BE2C (cell line): ENCODE measurements around the gene BRSK2.
"Not testable (repeated sequence)": the region's sequence is repeated elsewhere in the genome, so short reads cannot be mapped to it uniquely, and the experiment has no call there.

Experiments used
- DNase-seq: peaks from one replicate; pipeline ENCODE4 v3.0.0-alpha.2; 2020
- H3K27me3 ChIP-seq: fragments of 250-450 bp; sonication (Bioruptor Pico); 2 replicates; pipeline ENCODE4 v1.5.1; 2020; ENCODE audit warnings: mild to moderate bottlenecking
- H3K36me3 ChIP-seq: fragments of 250-450 bp; sonication (Bioruptor Pico); 2 replicates; pipeline ENCODE4 v1.5.1; 2020; ENCODE audit warnings: mild to moderate bottlenecking
- H3K4me1 ChIP-seq: fragments of 250-450 bp; sonication (Bioruptor Pico); 2 replicates; pipeline ENCODE4 v1.5.1; 2020
- H3K4me3 ChIP-seq: 2 replicates; pipeline ENCODE4 v1.5.1; 2011; ENCODE audit warnings: low read depth, low read length
- H3K9me3 ChIP-seq: fragments of 250-450 bp; sonication (Bioruptor Pico); 2 replicates; pipeline ENCODE4 v1.5.1; 2020
- CTCF ChIP-seq: IDR thresholded peaks from 2 replicates; pipeline ENCODE4 v1.5.1; 2012; ENCODE audit warnings: mild to moderate bottlenecking, low read depth, low read length

BRSK2 gene

DNA sequence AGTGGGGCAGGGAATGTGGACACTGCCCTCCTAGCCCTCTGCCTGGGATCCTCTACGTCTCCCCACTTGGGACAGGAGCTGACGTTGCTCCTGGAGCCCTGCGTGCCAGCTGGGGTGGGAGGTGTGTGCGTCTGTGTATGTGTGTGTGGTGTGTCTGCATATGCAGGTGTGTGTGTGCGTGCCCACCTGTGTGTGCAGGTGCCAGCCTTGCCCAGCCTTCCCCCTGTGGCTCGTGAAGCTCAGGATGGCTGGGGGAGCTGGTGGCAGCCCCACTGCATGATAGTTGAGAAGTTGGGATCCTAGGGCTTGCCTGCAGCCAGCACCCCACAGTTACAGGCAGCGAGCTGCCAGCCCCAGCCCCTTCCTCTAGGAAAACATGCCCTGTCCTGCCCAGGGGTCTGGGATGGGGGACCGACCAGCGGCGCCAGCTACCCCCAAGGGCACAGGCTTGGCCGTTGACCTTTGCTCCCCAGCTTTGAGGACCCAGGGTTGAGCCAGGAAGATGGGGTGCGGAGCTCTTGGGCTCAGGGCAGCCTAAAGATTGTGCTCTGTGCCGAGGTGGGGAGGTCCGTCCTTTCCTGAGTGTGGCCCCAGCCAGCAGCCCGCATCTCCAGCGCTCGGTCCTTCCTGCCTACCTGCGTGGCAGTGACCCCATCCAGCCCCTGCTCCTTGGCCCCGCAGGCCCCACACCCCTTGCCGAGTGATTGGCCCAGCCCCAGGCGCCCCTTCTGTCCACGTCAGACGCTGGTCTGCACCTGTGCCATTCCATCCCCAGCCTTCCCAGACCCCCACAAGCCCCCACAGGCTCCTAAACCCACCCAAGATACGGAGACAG is 15.7 kb downstream of the BRSK2 start:
- H3K36me3 ChIP-seq = no peaks in the 10 kb centered on the region
- TF ChIP-seq CTCF = no peak
- no peaks in the 10 kb centered on the region for H3K9me3 ChIP-seq
- H3K27me3 ChIP-seq = no peaks in the 10 kb centered on the region
- DNase-seq = no peak
- H3K4me1 ChIP-seq = peaks cover 11% of the 10 kb centered on the region; the same call in 1 of the 2 replicates
- H3K4me3 ChIP-seq = no peak overlapping the region

DNA sequence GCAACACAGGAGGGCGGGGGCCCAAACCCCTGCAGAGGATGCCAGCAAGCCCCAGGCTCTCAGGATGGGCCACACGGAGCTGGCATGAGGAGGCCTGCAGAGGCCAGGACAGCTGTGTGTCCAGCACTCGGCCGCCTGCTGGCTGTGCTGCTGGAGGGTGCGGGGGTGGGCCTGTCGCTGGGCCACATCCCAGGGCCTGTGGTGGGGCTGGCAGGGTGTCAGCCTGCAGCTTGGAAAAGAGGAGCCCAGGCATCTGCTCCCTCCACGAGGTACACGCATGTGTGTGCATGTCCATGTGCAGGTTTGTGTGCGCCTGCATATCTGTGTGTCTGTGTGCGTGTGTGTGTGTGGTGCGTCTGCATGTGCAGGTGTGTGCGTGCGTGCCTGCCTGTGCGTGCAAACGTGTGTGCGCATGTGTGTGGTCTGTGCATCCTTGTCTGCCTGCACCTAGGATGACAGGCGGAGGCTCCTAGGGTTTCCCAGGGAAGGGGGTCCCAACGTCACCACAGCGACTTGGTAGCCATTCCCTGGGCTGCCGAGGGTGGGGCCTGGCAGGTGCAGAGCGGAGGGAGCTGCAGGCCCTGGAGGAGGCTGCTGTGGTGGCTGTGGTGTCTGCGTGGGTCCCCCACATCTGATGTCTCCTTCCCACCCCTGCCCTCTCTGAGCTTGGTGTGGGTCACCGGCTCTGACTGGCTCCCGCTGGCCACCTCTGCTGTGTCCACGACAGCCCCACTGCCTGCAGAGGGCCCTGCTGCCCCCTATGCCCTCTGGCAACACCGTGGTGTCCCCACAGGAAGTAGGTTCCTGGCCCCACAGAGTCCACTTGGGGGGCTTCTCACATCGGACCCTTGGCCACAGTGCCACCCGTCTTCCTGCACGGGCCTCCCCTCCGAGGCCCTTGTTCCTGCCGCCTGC is 17.1 kb downstream of the BRSK2 start:
- Histone ChIP-seq H3K36me3 (no peaks in the 10 kb centered on the region), H3K27me3 (no peaks in the 10 kb centered on the region), H3K4me3 (no peak overlapping the region), H3K4me1 (peaks cover 8% of the 10 kb centered on the region; the same call in 1 of the 2 replicates), H3K9me3 (no peaks in the 10 kb centered on the region)
- DNase-seq = no peak
- TF ChIP-seq CTCF = no peak

GRCh38 chr11:1407668-1408067 is 17.9 kb downstream of the BRSK2 start:
- no peak for TF ChIP-seq CTCF
- Histone ChIP-seq H3K27me3 (no peaks in the 10 kb centered on the region), H3K4me3 (no peak overlapping the region), H3K4me1 (no peaks in the 10 kb centered on the region), H3K36me3 (no peaks in the 10 kb centered on the region), H3K9me3 (no peaks in the 10 kb centered on the region)
- no peak for DNase-seq

DNA sequence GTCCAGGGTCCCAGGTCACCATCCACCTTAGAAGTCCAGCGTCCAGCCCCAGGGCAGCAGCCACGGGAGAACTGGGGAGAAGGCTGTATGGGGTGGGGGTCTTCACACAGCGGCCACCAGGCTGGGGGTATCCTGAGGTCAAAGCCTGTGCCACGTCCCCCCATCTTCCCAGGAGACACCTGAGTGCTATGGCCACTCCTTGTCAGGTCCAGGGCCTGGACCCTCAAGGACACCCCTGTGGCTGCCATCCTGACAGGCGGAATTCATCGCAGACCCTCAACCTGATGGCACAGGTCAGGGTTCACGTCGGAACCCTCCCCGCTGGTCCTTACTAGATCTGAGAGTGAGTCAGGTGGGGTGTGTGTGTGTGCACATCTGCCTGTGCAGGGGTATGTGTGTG is 18.6 kb downstream of the BRSK2 start:
- no peak for DNase-seq
- no peak overlapping the region for H3K4me3 ChIP-seq
- no peaks in the 10 kb centered on the region for H3K9me3 ChIP-seq
- H3K4me1 ChIP-seq = no peaks in the 10 kb centered on the region
- no peak for TF ChIP-seq CTCF
- H3K27me3 ChIP-seq = no peaks in the 10 kb centered on the region
- no peaks in the 10 kb centered on the region for H3K36me3 ChIP-seq

DNA sequence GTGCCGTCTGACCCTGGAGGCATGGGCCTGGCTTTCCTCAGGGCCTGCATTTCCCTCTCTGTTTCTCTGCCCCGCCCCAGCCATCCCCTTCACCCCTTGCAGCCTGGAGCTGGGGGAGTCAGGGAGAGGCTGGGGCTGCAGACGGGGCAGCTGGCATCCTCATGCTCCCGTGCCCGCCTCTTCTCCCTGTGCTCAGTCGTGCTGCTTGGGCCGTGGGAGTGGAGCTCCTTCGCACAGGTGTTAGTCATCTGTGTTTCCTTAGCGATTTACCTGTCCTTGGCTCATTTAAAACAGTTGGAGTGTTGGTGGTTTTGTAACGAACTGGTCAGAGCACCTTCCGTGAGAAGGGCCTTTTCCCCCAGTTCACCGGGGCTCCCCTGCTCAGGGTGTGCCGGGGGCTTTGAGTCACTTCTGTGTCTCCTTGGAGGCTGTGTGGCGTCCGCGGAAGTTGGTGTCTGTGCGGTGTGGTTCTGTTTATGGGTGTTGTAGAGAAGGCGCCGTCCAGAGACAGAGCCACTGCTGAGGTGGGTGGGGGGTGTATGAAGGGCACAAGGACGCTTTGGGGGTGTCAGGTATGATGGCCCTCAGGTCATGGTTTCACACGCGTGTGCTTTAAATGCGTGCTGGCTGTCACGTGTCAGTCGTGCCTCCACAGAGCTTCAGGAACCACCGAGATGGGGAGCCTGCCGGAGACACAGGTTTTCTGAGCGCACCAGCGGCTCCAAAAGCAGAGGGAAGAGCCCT is 19.5 kb downstream of the BRSK2 start:
- no peak for DNase-seq
- Histone ChIP-seq H3K4me3 (no peak overlapping the region), H3K4me1 (no peaks in the 10 kb centered on the region), H3K9me3 (no peaks in the 10 kb centered on the region), H3K36me3 (no peaks in the 10 kb centered on the region), H3K27me3 (no peaks in the 10 kb centered on the region)
- TF ChIP-seq CTCF = no peak

DNA sequence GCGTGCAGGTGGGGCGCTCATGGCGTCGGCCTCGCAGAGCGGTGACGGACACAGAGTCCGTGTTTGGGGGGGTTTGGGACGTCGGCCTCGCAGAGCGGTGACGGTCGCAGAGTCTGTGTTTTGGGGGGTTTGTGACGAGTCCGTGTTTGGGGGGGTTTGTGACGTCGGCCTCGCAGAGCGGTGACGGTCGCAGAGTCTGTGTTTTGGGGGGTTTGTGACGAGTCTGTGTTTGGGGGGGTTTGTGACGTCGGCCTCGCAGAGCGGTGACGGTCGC is 20.1 kb downstream of the BRSK2 start:
- DNase-seq, H3K27me3 ChIP-seq: not testable (repeated sequence)

More for the DNA sequence above, 20.1 kb downstream of the BRSK2 start:
- H3K4me1 ChIP-seq, H3K9me3 ChIP-seq, H3K36me3 ChIP-seq, H3K4me3 ChIP-seq: not testable (repeated sequence)
